Suprapubic skin (tissue), 4 donors: ENCODE results near the gene GOT1.

Experiments used
- EP300 ChIP-seq: sonication (generic); formaldehyde crosslinking; IDR thresholded peaks from one replicate; pipeline ENCODE4 v1.6.1; 2017; ENCODE audit warnings: antibody characterized with exemption
- POLR2A ChIP-seq, 2 donors: fragments of 450-650 bp; IDR thresholded peaks; one replicate each; pipeline ENCODE4 v1.6.1; 2017; ENCODE audit warnings: antibody characterized with exemption in 2 of 2, mild to moderate bottlenecking in 2 of 2, moderate library complexity in 2 of 2
- POLR2AphosphoS5 ChIP-seq, 3 donors: sonication (generic); formaldehyde crosslinking; IDR thresholded peaks; one replicate each; pipeline ENCODE4 v1.6.1; 2017; ENCODE audit warnings: antibody characterized with exemption in 3 of 3
- TF ChIP-seq, protein P1 (sequence below), 2 donors: fragments of 200-600 bp in 1 of 2; fragments of 450-650 bp in 1 of 2; sonication (generic) in 1 of 2; IDR thresholded peaks; one replicate each; pipeline ENCODE4 v1.5.1; 2016 to 2019; ENCODE audit warnings: antibody characterized with exemption in 2 of 2, mild to moderate bottlenecking in 1 of 2, moderate library complexity in 1 of 2

DNA sequence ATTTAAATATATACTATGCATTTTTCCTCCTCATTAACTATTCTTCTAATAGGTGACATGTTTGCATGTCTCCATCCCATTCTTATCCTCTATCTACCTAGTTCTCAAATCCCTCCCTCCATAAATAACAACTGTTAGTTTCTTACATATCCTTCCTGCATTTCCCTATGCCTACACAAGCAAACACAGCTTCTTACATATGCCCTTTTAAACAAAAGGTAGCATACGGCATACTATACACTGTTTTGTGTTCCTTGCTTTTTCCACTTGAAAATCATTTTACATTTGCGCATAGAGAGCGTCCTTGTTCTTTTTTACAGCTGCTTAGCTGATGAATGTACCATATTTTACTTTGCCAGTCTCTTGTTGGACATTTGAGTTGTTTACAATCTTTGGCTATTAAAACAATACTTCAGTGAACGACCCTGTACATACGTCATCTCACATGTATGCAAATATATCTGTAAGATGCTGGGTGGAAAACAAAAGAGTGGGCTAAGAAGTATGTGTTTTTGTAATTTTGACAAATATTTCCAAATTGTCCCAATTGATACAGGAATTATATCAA, 7.8 kb downstream of the GOT1 start:
- TF ChIP-seq, protein P1, sequence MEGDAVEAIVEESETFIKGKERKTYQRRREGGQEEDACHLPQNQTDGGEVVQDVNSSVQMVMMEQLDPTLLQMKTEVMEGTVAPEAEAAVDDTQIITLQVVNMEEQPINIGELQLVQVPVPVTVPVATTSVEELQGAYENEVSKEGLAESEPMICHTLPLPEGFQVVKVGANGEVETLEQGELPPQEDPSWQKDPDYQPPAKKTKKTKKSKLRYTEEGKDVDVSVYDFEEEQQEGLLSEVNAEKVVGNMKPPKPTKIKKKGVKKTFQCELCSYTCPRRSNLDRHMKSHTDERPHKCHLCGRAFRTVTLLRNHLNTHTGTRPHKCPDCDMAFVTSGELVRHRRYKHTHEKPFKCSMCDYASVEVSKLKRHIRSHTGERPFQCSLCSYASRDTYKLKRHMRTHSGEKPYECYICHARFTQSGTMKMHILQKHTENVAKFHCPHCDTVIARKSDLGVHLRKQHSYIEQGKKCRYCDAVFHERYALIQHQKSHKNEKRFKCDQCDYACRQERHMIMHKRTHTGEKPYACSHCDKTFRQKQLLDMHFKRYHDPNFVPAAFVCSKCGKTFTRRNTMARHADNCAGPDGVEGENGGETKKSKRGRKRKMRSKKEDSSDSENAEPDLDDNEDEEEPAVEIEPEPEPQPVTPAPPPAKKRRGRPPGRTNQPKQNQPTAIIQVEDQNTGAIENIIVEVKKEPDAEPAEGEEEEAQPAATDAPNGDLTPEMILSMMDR (IDR thresholded peaks at IDR 0.05): no peak
- TF ChIP-seq POLR2AphosphoS5 (IDR thresholded peaks at IDR 0.05) (no peak), EP300 (no peak), POLR2A (IDR thresholded peaks at IDR 0.05) (no peak)
